Measurements from ENCODE around the gene SLC12A8. TPM values are rescaled to one million over a fixed set of nuclear protein-coding genes. Genes with fewer than 3 reads are reported as not detected.
A peak's percentile ranks its signal among the peaks of the same experiment; 100 is the strongest.

Gene SLC12A8
- total and polyA plus RNA-seq, 9 of the 15 experiments (the other 6 are each of a cell fraction or from before 2014, with no cell fraction given), result 0.04 to 0.33 (median 0.09) TPM; not detected in 4

GRCh38 chr3:125186261-125186787 is 26.2 kb downstream of the SLC12A8 start:
- Histone ChIP-seq H3K9me3 (replicated peaks; ENCODE audit: control insufficient read depth, insufficient read depth, low read depth, low read length) (no peaks in the 10 kb centered on the region), H4K20me1 (replicated peaks; ENCODE audit: control insufficient read depth, insufficient read depth, low read length) (no peaks in the 10 kb centered on the region), H3K79me2 (ENCODE audit: control insufficient read depth, insufficient read depth, low read length) (no peaks in the 10 kb centered on the region), H3K4me2 (ENCODE audit: insufficient read depth, low read length) (peak overlapping the region; percentile 11; the same call in 1 of the 2 replicates), H3K4me3 (no peak overlapping the region), H3K27ac (ENCODE audit: extremely low read depth, low read depth, low read length) (no peak overlapping the region), H2AFZ (ENCODE audit: low read depth, low read length) (peak overlapping the region; percentile 55; the same call in 1 of the 2 replicates), H3K36me3 (ENCODE audit: control insufficient read depth, insufficient read depth, low read length) (no peaks in the 10 kb centered on the region), H3K9me1 (ENCODE audit: control insufficient read depth, insufficient read depth, low read length) (no peaks in the 10 kb centered on the region), H3K9ac (ENCODE audit: insufficient read depth in 1 of 2, low read depth in 2 of 2, low read length in 2 of 2) (no peak overlapping the region), H3K27me3 (ENCODE audit: control insufficient read depth in 2 of 2, insufficient read depth in 2 of 2, low read length in 2 of 2) (0 out of 5 replicates have a peak, but pooled peaks cover 0 to 9% of the 10 kb centered on the region in 2 experiments), H3K4me1 (replicated peaks in 1 of 2; ENCODE audit: control insufficient read depth in 2 of 2, insufficient read depth in 2 of 2, low read length in 2 of 2) (peaks cover 3 to 6% of the 10 kb centered on the region in 2 experiments; a peak in 4 of 5 replicates)
- BruUV-seq (replicated peaks), result no TSS peak
- CTCF ChIA-PET (ENCODE audit: low intra/inter-chr PET ratio), result no interaction called here
- no peak for FAIRE-seq
- in situ Hi-C loops (cut with MboI), result no loop called here
- DNase-seq (ENCODE audit: extremely low read depth in 1 of 4, low spot score in 3 of 4), result peak in 2 of 4 experiments; percentile 28 to 34
- POLR2A ChIA-PET, result interaction anchor here (1.8 kb wide), 1 partner anchor 10 kb away, joined by 6 read pairs; no protein-coding TSS in a partner anchor
- ATAC-seq, result peak; percentile 86
- WGBS (ENCODE audit: insufficient coverage, low coverage, missing lambda C conversion rate), result 9% methylated on average over 10 of the region's 10 CpGs
- TF ChIP-seq CREM (IDR thresholded peaks at IDR 0.05; ENCODE audit: low read depth) (0 out of 2 replicates have a peak, but pooled peaks have one; percentile 31), THRA (IDR thresholded peaks at IDR 0.05) (no peak), HMBOX1 (IDR thresholded peaks at IDR 0.05) (no peak), TAF9B (IDR thresholded peaks at IDR 0.05; ENCODE audit: partially characterized antibody) (no peak), FOXM1 (IDR thresholded peaks at IDR 0.05; ENCODE audit: low read depth) (no peak), FOXM1 (CRISPR knock-in tag; IDR thresholded peaks at IDR 0.05; ENCODE audit: low read depth) (no peak), TSC22D4 (tag; IDR thresholded peaks at IDR 0.05) (no peak), HNRNPLL (IDR thresholded peaks at IDR 0.05; ENCODE audit: low read depth, low read length, poor library complexity, severe bottlenecking) (no peak), SPI1 (IDR thresholded peaks at IDR 0.05; ENCODE audit: borderline replicate concordance, low read depth, low read length) (no peak), EGR1 (conservative IDR thresholded peaks at IDR 0.05) (peak; percentile 89), SIN3A (IDR thresholded peaks at IDR 0.05; ENCODE audit: borderline replicate concordance in 2 of 2, control insufficient read depth in 1 of 2, low read depth in 2 of 2, low read length in 2 of 2) (no peak), NRF1 (conservative IDR thresholded peaks at IDR 0.05 in 1 of 2, IDR thresholded peaks at IDR 0.05 in 1 of 2) (peak in 1 of 2 experiments; percentile 47; a peak in 2 of 4 replicates), KAT7 (CRISPR knock-in tag; IDR thresholded peaks at IDR 0.05; ENCODE audit: borderline replicate concordance) (no peak)
- intact Hi-C loops (cut with micrococcal nuclease), result no loop called here
